ENCODE data around the gene TNFRSF19. TPM values are rescaled to one million over a fixed set of nuclear protein-coding genes. Genes with fewer than 3 reads are reported as not detected.
"Not testable (repeated sequence)": the region's sequence is repeated elsewhere in the genome, so short reads cannot be mapped to it uniquely, and the experiment has no call there.

The TNFRSF19 gene
- total RNA-seq, 1 experiment from 2014 or later, result 0.24 TPM

DNA sequence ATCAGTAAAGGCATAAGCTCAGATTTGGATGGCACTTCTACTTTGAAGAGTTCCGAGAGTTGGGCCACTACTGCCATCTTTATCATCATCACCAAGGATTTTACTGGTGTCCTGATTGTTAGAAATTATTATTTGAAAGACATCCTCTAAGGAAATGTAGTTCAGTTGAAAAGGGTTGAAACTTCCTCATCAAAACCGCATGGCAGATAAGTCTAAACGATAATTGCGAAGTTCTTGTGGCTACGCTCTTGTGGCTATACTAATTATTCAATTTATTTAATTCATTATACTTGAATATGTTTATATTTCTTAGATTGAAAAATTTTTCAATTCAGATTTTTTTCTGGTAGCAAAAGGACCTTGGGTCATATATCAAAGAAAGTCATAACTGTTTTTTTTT lies 22.4 kb downstream of the TNFRSF19 start:
- Histone ChIP-seq H3K4me2 (no peak overlapping the region), H2AFZ (no peak overlapping the region), H3K9me3 (ENCODE audit: insufficient read depth, low read depth) (no peaks in the 10 kb centered on the region), H3K27ac (no peak overlapping the region), H3K4me3 (no peak overlapping the region), H3K4me1 (replicated peaks; ENCODE audit: insufficient read depth) (no peaks in the 10 kb centered on the region), H3K27me3 (ENCODE audit: insufficient read depth, low read depth) (no peaks in the 10 kb centered on the region), H3K79me2 (ENCODE audit: low read depth) (no peaks in the 10 kb centered on the region), H4K20me1 (ENCODE audit: insufficient read depth) (no peaks in the 10 kb centered on the region), H3K9me2 (ENCODE audit: insufficient read depth) (no peaks in the 10 kb centered on the region), H3F3A (ENCODE audit: insufficient read depth, low read depth) (no peaks in the 10 kb centered on the region), H3K36me3 (ENCODE audit: low read depth) (no peaks in the 10 kb centered on the region)
- CTCF ChIA-PET, result no interaction called here
- no peak for DNase-seq
- POLR2A ChIA-PET (ENCODE audit: unreplicated experiment), result no interaction called here
- intact Hi-C loops (cut with micrococcal nuclease; ENCODE audit: unreplicated experiment), result no loop called here
- BruUV-seq (replicated peaks), result no TSS peak
- TF ChIP-seq EZH2 (IDR thresholded peaks at IDR 0.05; ENCODE audit: low read depth), result no peak
- TF ChIP-seq, protein P1, sequence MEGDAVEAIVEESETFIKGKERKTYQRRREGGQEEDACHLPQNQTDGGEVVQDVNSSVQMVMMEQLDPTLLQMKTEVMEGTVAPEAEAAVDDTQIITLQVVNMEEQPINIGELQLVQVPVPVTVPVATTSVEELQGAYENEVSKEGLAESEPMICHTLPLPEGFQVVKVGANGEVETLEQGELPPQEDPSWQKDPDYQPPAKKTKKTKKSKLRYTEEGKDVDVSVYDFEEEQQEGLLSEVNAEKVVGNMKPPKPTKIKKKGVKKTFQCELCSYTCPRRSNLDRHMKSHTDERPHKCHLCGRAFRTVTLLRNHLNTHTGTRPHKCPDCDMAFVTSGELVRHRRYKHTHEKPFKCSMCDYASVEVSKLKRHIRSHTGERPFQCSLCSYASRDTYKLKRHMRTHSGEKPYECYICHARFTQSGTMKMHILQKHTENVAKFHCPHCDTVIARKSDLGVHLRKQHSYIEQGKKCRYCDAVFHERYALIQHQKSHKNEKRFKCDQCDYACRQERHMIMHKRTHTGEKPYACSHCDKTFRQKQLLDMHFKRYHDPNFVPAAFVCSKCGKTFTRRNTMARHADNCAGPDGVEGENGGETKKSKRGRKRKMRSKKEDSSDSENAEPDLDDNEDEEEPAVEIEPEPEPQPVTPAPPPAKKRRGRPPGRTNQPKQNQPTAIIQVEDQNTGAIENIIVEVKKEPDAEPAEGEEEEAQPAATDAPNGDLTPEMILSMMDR (conservative IDR thresholded peaks at IDR 0.05), result no peak

DNA sequence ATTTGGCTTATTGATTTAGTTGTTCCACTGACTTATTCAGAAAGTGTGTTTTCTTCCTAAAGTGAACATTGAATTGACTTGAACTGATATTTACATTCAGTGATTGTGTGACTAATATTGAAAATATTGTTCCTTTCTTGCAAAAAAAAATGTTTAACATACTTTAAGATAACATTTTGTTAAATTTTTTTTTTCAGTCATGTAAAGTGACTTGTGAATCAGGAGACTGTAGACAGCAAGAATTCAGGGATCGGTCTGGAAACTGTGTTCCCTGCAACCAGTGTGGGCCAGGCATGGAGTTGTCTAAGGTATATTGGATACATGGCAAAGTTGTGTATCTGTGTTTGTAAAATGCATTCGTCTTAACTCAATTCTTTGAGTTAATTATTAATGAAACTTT lies 22.9 kb downstream of the TNFRSF19 start:
- H3F3A ChIP-seq (ENCODE audit: insufficient read depth, low read depth), result no peaks in the 10 kb centered on the region
- CTCF ChIA-PET, result no interaction called here
- H3K4me1 ChIP-seq (replicated peaks; ENCODE audit: insufficient read depth), result no peaks in the 10 kb centered on the region
- TF ChIP-seq, protein P1 (conservative IDR thresholded peaks at IDR 0.05), result no peak
- TF ChIP-seq EZH2 (IDR thresholded peaks at IDR 0.05; ENCODE audit: low read depth), result no peak
- H3K4me2 ChIP-seq, result no peak overlapping the region
- H3K9me3 ChIP-seq (ENCODE audit: insufficient read depth, low read depth), result no peaks in the 10 kb centered on the region
- no peaks in the 10 kb centered on the region for H3K79me2 ChIP-seq (ENCODE audit: low read depth)
- H3K4me3 ChIP-seq, result no peak overlapping the region
- H4K20me1 ChIP-seq (ENCODE audit: insufficient read depth), result no peaks in the 10 kb centered on the region
- DNase-seq, result no peak
- H3K9me2 ChIP-seq (ENCODE audit: insufficient read depth), result no peaks in the 10 kb centered on the region
- intact Hi-C loops (cut with micrococcal nuclease; ENCODE audit: unreplicated experiment), result no loop called here
- H3K27ac ChIP-seq, result no peak overlapping the region
- H2AFZ ChIP-seq, result no peak overlapping the region
- no peaks in the 10 kb centered on the region for H3K36me3 ChIP-seq (ENCODE audit: low read depth)
- H3K27me3 ChIP-seq (ENCODE audit: insufficient read depth, low read depth), result no peaks in the 10 kb centered on the region
- no TSS peak for BruUV-seq (replicated peaks)
- POLR2A ChIA-PET (ENCODE audit: unreplicated experiment), result no interaction called here

DNA sequence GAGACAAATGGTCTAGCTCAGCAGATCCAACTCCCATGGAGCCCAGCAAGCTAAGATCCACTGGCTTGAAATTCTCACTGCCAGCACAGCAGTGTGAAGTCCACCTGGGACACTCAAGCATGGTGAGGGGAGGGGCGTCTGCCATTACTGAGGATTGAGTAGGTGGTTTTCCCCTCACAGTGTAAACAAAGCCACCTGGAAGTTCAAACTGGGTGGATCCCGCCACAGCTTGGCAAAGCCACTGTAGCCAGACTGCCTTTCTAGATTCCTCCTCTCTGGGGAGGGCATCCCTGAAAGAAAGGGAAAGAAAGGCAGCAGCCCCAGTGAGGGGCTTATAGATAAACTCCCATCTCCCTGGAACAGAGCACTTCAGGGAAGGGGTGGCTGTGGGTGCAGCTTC lies 24.1 kb downstream of the TNFRSF19 start:
- H3K9me3 ChIP-seq (ENCODE audit: insufficient read depth, low read depth); H3K36me3 ChIP-seq (ENCODE audit: low read depth); H2AFZ ChIP-seq; H3K9me2 ChIP-seq (ENCODE audit: insufficient read depth); H3K79me2 ChIP-seq (ENCODE audit: low read depth); H4K20me1 ChIP-seq (ENCODE audit: insufficient read depth); H3F3A ChIP-seq (ENCODE audit: insufficient read depth, low read depth); H3K27me3 ChIP-seq (ENCODE audit: insufficient read depth, low read depth); BruUV-seq (replicated peaks); H3K4me1 ChIP-seq (replicated peaks; ENCODE audit: insufficient read depth); CTCF ChIA-PET; H3K27ac ChIP-seq; H3K4me2 ChIP-seq; H3K4me3 ChIP-seq; POLR2A ChIA-PET (ENCODE audit: unreplicated experiment); DNase-seq; intact Hi-C loops (cut with micrococcal nuclease; ENCODE audit: unreplicated experiment): not testable (repeated sequence)

DNA sequence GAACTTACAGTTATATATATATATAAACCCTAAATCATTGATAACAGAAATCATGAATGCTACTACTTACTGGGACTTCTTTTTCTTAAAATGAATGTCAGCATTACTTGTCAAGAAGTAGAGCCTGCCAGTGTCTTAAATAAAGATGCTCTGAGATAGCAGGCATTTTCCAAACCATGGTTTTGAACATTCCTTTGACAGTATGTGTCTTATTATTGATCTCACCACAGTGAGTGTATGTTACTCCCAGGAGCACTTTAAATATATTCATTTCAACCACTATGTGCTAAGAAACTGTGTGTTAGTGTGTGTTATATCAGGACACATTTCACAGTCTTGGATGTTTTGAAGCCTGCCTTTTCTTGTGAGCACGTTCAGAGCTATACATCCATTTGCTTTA lies 28.2 kb downstream of the TNFRSF19 start:
- BruUV-seq (replicated peaks), result no TSS peak
- CTCF ChIA-PET, result no interaction called here
- peaks cover 15% of the 10 kb centered on the region for H3K4me1 ChIP-seq (replicated peaks; ENCODE audit: insufficient read depth)
- H3K36me3 ChIP-seq (ENCODE audit: low read depth), result no peaks in the 10 kb centered on the region
- no peaks in the 10 kb centered on the region for H3K27me3 ChIP-seq (ENCODE audit: insufficient read depth, low read depth)
- intact Hi-C loops (cut with micrococcal nuclease; ENCODE audit: unreplicated experiment), result no loop called here
- no peak overlapping the region for H3K27ac ChIP-seq
- no peak for DNase-seq
- no peaks in the 10 kb centered on the region for H3K79me2 ChIP-seq (ENCODE audit: low read depth)
- POLR2A ChIA-PET (ENCODE audit: unreplicated experiment), result no interaction called here
- no peaks in the 10 kb centered on the region for H4K20me1 ChIP-seq (ENCODE audit: insufficient read depth)
- no peak overlapping the region for H3K4me2 ChIP-seq
- no peaks in the 10 kb centered on the region for H3K9me3 ChIP-seq (ENCODE audit: insufficient read depth, low read depth)
- H3K4me3 ChIP-seq, result no peak overlapping the region
- H3F3A ChIP-seq (ENCODE audit: insufficient read depth, low read depth), result no peaks in the 10 kb centered on the region
- H2AFZ ChIP-seq, result no peak overlapping the region
- TF ChIP-seq, protein P1 (conservative IDR thresholded peaks at IDR 0.05), result no peak
- TF ChIP-seq EZH2 (IDR thresholded peaks at IDR 0.05; ENCODE audit: low read depth), result no peak
- H3K9me2 ChIP-seq (ENCODE audit: insufficient read depth), result peaks cover 3% of the 10 kb centered on the region; the same call in 1 of the 2 replicates

Measured in PC-9 (cell line).